GM18951 (cell line): ENCODE data around the gene UNK.

ENCODE experiments used
- POLR2A ChIP-seq: IDR thresholded peaks from 4 replicates; pipeline ENCODE4 v1.6.1; 2011; ENCODE audit warnings: mild to moderate bottlenecking; ENCODE audit not compliant: insufficient read length, insufficient read depth; ENCODE audit errors: extremely low read depth
- in situ Hi-C: fragments of 300-500 bp; cut with MboI; formaldehyde crosslinking; loops from one replicate; pipeline ENCODE4 v1.12.0; 2022; ENCODE audit warnings: low sequenced_read_pairs, mixed read lengths, inconsistent platforms; ENCODE audit not compliant: unreplicated experiment

UNK gene

DNA sequence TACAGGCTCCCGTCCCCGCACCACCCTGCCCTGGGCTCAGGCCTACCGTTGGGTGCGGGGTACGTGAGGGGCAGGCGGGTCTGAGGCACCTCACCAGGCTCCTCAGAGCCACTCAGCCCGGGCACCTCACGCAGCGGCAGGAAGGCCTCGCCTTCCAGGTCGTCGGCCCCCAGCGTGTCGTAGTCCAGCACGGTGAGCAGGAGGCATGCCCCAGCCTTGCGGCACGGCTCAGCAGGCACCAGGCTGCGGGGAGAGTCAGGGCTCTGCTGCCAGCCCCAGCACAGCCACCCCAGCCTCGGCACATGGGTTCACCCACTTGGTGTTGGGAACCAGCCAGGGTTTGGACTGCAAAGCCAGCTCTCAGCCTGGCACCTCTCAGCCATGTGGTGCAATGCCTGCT is 44.1 kb downstream of the UNK start:
- in situ Hi-C loops = no loop called here
- no peak for TF ChIP-seq POLR2A

DNA sequence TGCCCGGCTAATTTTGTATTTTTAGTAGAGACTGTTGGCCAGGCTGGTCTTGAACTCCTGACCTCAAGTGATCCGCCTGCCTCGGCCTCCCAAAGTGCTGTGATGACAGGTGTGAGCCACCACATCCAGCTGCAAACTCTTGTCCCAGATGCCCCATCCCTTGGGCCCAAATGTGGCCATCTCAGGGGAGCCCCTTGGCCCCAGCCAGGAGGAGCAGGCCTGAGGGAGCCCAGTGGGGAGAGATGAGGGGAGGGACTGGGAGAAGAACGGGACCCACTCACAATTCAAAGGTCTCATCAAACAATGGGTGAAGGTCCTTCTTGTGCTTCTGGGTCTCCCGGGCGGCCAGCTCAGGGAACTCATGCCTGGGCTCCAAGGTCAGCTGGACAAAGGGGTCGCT is 45.1 kb downstream of the UNK start:
- in situ Hi-C loops = no loop called here
- no peak for TF ChIP-seq POLR2A

DNA sequence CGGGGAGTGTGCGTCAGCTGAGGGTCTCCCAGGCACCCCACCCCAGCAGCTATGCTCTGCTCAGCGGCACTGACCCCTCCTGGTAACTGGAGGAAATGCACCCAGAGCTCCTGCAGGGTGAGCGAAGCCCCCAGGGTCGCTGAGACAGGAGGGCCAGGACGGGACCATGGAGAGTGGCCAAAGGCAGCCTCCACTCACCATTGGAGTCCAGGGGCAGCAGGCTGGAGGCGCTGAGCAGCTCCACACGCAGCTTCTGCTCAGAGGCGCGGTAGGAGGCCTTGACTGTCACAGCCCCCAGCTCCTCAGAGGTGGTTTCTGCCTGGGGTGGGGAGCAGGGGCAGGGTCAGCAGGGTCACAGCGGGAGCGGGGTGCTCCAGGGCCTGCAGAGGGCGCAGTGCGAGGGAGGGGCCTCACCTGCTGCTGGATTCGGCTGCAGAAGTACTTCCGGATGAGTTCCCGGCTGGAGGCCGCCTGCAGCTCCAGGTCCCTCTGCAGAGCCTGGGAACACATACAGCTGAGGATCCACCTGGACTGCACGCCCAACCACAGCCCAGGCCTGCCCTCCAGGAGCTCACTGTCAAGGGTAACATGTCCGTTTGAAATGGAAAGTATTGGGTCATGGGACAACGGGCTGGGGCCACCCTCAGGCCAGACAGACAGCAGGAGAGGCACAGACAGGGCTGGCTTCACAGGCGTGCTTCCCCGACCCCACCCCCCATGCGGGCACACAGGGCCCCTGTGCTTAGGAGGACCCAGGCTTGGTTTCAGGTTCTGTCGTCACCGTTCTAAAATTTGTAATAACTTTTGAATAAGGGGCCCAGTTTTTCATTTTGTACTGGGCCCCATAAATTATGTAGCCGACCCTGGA is 45.8 kb downstream of the UNK start:
- in situ Hi-C loops = no loop called here
- TF ChIP-seq POLR2A = no peak

DNA sequence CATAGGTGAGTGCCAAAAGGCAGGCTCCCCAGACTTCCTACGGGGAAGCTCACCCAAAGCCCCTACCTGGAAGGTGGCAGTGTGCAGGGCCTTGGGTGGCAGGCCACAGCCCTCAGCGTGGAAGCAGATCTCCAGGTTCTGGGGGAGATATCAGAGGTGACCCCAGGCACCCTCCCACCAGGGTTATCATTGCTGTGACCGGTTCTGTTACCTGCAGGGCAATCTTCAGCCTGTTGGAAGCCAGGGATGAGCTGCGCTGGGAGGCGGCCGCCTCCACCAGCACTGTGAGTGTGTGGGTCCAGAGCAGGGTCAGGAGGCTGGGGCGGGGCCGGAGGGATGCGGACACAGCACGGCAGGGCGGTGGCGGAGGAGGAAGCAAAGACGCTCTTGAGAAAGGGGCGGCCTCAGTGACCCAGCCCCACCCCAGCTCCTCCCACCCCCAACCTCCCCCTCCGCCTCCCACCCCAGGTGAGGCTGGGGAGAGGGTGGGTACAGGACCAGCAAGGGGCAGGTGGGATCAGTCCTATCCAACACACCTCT is 46.5 kb downstream of the UNK start:
- in situ Hi-C loops = no loop called here
- TF ChIP-seq POLR2A = no peak

DNA sequence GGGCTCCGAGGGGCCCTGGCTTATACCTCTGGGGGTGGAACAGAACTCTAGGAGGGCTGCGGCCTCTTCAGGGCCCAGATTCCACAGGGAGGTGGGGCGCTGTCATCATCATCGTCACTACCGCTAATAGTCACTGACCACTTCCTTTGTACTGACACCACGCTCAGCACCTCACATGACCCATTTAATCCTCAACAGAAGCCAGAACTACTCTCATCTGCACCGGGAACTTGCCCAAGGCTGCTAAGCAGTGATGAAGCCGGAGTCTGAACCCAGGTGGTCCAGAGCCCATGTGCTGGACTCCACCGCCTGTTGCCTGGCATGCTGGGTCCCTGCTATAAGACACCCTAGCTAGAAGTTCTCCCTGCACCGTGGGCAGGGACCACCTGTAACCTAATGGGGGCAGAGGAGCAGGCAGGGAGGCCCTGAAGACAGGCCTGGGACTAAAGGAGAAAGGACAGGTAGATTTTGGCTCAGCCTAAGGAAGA is 47.6 kb downstream of the UNK start:
- in situ Hi-C loops = no loop called here
- no peak for TF ChIP-seq POLR2A

DNA sequence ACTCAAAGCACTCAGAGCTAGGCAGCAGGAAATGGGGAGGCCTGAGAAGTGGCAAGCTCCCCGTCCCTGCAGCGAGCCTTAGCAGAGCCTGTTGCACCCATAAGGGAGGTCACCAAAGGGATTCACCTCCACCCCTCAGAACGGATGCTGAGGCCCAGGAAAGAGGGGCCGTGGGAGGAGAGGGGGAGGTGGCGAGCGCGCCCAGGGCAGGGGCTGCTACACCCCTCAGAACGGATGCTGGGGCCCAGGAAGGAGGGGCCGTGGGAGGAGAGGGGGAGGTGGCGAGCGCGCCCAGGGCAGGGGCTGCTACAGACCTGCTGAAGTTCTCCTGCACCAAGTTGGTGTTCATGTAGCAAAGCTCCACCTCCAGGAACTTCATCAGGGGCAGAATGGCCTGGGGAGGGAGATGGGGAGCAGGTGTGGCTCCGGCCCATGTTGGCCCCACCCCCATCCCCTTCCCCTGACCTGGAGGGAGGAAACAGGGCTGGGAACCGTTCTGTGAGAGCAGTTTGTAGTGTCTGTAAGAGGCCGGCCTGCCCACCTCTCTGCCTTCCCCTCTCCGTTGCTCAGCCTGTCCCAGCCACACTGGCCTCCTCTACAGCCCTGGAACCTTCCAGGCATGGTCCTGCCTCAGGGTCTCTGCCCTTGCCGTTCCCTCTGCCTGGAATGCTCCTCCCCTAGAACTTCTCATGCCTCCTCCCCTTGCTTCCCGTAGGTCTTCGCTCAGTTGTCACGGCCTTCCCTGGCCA is 48.2 kb downstream of the UNK start:
- in situ Hi-C loops = no loop called here
- TF ChIP-seq POLR2A = peak; percentile 17

DNA sequence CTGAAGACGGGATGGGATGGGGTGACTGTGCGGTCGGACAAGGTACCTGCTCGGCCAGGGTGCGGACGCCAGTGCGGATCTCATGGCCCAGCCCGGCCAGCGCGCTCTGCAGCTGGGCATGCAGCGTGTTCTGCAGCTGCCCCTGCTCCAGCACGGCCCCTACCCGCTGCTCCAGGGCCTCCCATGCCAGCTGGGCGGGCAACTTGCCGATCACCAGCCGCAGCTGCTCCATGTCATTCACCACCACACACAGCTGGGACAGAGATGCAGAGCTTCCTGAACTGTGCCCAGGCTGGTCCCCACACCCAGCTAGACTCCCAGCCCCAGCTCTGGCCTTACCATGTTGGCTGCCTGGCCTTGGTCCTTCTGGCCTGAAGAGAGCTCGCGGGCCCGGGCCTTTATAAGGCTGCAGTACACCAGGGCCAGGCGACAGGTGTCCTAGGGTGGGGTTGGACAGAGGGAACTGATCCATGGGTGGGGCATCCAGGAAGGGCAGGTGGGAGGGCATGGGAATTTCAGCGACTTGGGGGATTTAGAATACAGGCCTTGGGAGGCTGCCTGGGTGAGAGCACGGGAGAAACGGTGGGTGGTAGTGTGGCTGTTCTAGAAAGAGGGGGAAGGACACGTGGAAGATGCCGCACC is 49.8 kb downstream of the UNK start:
- TF ChIP-seq POLR2A = no peak
- in situ Hi-C loops = no loop called here

DNA sequence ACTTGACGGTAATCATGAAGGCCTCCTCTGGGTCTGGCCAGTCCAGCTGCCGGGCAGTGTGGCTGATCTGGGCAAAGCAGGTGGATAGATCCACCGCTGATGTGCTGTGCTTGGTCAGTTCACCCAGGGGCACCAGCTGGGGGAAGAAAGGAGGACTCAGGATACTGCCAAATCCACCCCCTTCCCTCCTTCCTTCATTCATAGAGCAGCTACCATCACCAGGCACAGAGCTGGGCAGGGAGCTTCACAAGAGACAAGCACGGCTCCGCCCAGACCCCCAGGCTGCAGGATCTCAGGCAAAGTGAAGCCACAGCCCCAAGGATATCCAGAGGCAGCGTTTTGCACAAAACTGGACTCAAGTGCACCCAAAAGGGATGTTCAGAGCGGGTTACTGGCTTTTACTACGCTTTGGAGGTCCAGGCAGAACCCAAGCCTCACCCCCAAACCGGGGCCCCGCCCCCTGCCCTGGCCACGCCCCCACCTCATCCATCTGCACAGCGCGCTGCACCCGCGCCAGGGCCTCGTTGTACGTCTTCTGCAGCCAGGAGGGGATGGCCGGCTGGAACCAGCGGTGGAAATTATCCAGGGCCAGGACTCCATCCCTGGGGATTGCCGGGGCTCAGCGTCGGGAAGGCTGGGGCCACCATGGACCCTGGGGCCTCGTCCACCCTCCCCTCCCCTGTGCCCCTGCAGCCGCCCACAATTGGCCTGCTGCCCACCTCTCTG is 50.5 kb downstream of the UNK start:
- in situ Hi-C loops = no loop called here
- TF ChIP-seq POLR2A = no peak

DNA sequence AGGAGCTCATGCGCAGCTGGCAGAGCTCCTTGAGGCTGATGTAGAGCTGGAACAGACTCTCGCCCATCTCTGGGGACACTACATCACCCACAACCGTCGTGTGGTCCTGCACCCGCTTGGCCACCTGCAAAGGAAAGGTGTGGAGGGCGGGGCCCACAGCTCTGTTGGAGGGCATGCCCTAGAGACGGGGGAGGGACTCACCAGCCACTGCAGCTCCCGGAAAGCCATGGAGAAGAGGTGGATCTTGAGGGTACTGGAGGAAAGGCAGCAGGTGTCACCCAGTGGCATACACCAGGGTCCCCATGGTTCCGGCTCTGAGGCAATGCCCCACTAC is 51.0 kb downstream of the UNK start:
- TF ChIP-seq POLR2A = no peak
- in situ Hi-C loops = no loop called here

DNA sequence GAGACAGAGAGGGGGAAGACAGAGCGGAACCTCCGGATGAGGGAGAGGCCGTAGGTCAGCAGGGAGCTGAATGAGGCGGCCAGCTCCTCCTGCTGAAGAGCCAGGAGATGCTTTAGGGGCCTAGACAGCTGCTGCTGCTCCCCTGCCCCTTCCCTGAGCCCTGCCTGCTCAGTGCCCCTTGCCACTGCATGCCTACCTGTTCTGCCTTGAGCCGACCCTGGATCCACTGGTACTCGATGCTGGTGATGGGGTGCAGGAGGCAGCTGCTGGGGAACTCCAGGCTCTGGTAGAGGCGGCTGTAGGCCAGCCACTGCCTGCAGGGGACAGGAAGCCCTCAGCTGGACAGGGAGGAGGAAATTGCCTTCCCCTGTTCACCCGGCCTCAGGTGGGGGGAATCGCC is 52.0 kb downstream of the UNK start:
- no peak for TF ChIP-seq POLR2A
- in situ Hi-C loops = no loop called here

DNA sequence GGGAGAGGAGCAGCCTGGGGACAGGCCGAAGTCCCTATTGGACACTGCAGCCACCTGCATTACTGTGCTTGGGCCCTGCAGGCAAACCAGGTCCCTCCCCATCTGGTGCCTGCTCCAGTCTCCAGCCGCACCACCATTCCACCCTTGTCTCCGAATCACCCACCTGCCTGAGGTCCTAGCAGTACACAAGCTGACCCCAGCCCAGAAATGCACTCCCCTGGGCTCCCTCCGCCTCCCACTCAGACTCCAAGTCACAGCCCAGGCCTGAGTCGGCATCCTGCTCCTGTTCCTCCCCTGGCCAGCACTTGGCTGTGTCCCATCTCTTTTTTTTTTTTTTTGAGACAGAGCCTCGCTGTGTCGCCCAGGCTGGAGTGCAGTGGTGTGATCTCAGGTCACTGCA is 53.3 kb downstream of the UNK start:
- in situ Hi-C loops = no loop called here
- no peak for TF ChIP-seq POLR2A

DNA sequence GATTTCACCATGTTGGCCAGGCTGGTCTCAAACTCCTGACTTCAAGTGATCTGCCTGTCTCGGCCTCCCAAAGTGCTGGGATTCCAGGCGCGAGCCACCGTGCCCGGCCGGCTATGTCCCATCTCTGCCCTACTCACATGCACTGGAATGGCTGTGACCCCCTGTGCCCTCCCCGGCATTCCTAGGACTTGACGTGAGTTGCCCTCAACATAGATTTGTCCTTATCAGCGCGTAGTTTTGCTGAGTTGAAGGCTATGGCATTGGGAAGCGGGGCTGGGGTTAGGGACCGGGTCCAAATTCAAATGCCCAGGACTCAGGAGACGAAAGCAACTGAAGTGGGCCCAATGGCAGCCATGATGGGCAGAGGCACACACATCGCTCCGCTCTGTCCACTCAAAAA is 53.8 kb downstream of the UNK start:
- in situ Hi-C loops = no loop called here
- no peak for TF ChIP-seq POLR2A

DNA sequence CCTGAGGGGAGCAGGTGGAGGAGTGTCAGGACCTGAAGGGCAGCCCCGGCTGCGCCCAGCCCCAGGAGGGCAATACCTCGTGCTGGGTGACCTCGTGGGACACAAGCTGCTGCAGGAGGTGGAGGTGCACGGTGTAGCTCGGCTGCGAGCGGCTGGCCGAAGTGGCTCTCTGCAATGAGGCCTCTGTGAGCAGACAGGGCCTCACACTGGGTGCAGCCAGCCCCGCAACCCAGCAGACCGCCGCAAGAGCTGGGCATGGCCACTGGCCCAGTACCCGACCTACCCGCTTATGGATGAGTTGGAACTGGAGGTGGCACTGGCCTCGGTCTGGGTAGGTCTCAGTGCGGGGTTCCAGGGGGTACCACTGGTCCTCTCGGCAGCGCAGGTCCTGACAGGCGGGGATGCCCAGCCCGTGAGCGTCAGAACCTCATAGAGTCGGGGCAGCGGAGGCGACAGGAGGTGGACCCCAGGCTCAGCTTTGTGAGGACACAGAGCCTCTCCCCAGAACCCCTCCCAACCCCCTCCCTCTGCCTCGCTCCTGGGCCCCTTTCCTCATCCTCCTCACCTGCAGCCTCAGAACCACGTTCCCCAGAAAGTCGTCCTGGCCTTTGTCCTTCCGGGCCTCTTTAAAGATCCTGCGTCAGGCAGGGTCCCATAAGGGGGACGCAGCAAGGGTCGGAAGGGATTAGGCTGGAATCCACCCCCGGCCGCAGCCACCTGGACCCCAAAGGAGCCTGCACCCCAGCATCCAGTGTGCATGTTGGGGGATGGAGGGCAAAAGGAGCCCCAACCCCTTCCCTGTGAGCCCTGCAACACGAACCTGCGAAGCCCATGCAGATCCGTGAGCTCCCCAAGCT is 55.6 kb downstream of the UNK start:
- in situ Hi-C loops = no loop called here
- no peak for TF ChIP-seq POLR2A
